ENCODE measurements around the gene COG5.
"Not testable (repeated sequence)": the region's sequence is repeated elsewhere in the genome, so short reads cannot be mapped to it uniquely, and the experiment has no call there.

COG5 gene

DNA sequence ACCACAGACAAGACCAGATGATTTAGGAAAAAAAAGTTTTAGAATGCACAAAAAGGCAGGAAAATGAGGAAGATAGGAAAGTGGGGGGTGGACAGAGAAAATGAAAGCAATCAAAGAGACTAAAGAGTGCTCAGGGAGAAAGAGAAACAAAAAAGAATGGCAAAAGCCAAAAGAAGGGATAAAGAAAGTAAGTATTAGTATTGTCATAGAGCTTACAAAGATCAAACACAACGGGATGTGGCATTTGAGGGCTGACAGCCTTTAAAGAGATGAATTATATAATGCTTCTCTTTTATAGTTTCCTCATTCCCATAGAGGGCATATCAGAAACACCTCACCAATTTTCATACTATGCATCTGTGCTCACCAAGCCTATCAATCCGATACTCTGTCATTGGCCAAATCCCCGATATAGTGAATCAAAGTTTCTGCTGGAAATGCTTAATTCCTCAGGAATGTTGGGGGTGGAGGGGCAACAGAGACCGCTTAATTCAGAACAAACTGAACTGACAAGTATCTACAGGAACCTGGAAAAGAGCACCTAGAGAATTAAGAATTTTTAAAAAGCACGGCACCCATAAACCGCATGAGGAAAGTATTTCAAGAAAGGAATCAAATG is 2.7 kb downstream of the COG5 start:
- peaks cover 15% of the 10 kb centered on the region for H3K36me3 ChIP-seq (ENCODE audit: insufficient read depth, insufficient read length, low read length)
- H3K4me3 ChIP-seq (ENCODE audit: insufficient read length, low read depth), result no peak overlapping the region
- no peak for TF ChIP-seq ZNF274 (IDR thresholded peaks at IDR 0.05; ENCODE audit: low read depth, low read length)
- TF ChIP-seq YY1 (IDR thresholded peaks at IDR 0.05; ENCODE audit: insufficient read depth, insufficient read length), result no peak
- no peak for TF ChIP-seq SUZ12 (IDR thresholded peaks at IDR 0.05; ENCODE audit: extremely low read depth, insufficient read depth, insufficient read length)
- no peak overlapping the region for H3K9ac ChIP-seq (ENCODE audit: insufficient read length, low read depth)
- no peak for DNase-seq (ENCODE audit: low read depth, low spot score)
- no peaks in the 10 kb centered on the region for H3K9me3 ChIP-seq (ENCODE audit: insufficient read depth, low read length)
- H3K27me3 ChIP-seq (ENCODE audit: insufficient read depth, insufficient read length), result no peaks in the 10 kb centered on the region
- H3K4me1 ChIP-seq (ENCODE audit: insufficient read depth, insufficient read length), result no peaks in the 10 kb centered on the region

DNA sequence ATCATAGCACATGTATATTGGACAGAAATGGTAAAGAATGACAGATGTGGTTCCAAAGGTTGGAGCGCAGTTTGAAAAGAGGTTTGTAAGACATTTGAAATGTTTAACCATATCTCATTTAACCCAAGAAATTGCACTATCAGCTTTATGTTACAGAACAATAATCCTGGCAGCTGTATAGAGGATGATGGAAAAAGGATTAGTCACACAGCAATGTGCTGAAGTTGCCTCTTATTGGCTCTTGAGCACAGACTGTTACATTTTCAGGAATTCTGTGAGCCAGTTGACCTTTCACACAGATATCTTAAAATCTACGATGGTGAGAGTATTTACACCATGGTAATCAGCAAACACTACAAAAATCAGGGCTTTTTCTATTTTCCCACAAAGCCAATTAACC is 3.9 kb downstream of the COG5 start:
- Histone ChIP-seq H3K9me3 (ENCODE audit: insufficient read depth, low read length) (no peaks in the 10 kb centered on the region), H3K36me3 (ENCODE audit: insufficient read depth, insufficient read length, low read length) (peaks cover 12% of the 10 kb centered on the region), H3K9ac (ENCODE audit: insufficient read length, low read depth) (no peak overlapping the region), H3K4me1 (ENCODE audit: insufficient read depth, insufficient read length) (no peaks in the 10 kb centered on the region), H3K27me3 (ENCODE audit: insufficient read depth, insufficient read length) (no peaks in the 10 kb centered on the region), H3K4me3 (ENCODE audit: insufficient read length, low read depth) (no peak overlapping the region)
- DNase-seq (ENCODE audit: low read depth, low spot score), result no peak
- TF ChIP-seq YY1 (IDR thresholded peaks at IDR 0.05; ENCODE audit: insufficient read depth, insufficient read length), result no peak
- no peak for TF ChIP-seq ZNF274 (IDR thresholded peaks at IDR 0.05; ENCODE audit: low read depth, low read length)
- TF ChIP-seq SUZ12 (IDR thresholded peaks at IDR 0.05; ENCODE audit: extremely low read depth, insufficient read depth, insufficient read length), result no peak

DNA sequence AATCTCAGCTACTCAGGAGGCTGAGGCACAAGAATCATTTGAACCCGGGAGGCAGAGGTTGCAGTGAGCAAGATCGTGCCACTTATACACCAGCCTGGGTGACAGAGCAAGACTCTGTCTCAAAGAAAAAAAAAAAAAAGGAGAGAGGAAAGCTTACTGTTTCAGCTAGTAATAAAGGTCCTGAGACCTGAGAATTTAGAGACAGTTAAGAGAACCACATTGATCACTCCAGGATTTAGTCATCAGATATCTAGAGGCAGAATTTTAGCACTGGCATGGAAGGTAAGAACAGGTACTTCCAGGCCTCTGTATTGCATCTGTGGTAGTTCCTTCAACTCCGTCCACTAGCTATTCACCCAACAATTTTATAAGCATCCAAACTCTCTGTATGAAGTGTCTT is 7.8 kb downstream of the COG5 start:
- Histone ChIP-seq H3K27me3 (ENCODE audit: insufficient read depth, insufficient read length) (no peaks in the 10 kb centered on the region), H3K4me1 (ENCODE audit: insufficient read depth, insufficient read length) (no peaks in the 10 kb centered on the region), H3K9me3 (ENCODE audit: insufficient read depth, low read length) (no peaks in the 10 kb centered on the region), H3K36me3 (ENCODE audit: insufficient read depth, insufficient read length, low read length) (peaks cover 17% of the 10 kb centered on the region), H3K4me3 (ENCODE audit: insufficient read length, low read depth) (no peak overlapping the region), H3K9ac (ENCODE audit: insufficient read length, low read depth) (no peak overlapping the region)
- no peak for DNase-seq (ENCODE audit: low read depth, low spot score)
- no peak for TF ChIP-seq SUZ12 (IDR thresholded peaks at IDR 0.05; ENCODE audit: extremely low read depth, insufficient read depth, insufficient read length)
- no peak for TF ChIP-seq ZNF274 (IDR thresholded peaks at IDR 0.05; ENCODE audit: low read depth, low read length)
- no peak for TF ChIP-seq YY1 (IDR thresholded peaks at IDR 0.05; ENCODE audit: insufficient read depth, insufficient read length)

DNA sequence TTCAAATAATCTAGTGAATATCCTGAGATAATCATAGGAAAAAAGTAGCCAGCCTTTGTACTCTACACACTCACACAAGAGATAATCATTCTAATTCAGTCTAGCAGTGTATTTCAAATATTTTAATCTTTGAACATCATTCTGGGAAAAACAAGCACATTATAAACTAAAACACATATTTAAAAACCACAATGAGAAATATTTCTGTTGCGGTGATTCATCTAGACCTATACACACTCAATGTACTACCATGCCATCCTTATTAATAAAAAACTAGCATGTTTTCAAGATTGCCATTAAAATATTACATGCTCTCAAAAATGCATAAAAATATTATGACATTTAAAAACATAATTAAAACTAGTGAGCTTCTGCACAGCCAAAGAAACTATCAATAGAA is 11.8 kb downstream of the COG5 start:
- Histone ChIP-seq H3K4me1 (ENCODE audit: insufficient read depth, insufficient read length) (no peaks in the 10 kb centered on the region), H3K4me3 (ENCODE audit: insufficient read length, low read depth) (no peak overlapping the region), H3K9ac (ENCODE audit: insufficient read length, low read depth) (no peak overlapping the region), H3K36me3 (ENCODE audit: insufficient read depth, insufficient read length, low read length) (peaks cover 14% of the 10 kb centered on the region), H3K9me3 (ENCODE audit: insufficient read depth, low read length) (no peaks in the 10 kb centered on the region), H3K27me3 (ENCODE audit: insufficient read depth, insufficient read length) (no peaks in the 10 kb centered on the region)
- no peak for DNase-seq (ENCODE audit: low read depth, low spot score)
- TF ChIP-seq SUZ12 (IDR thresholded peaks at IDR 0.05; ENCODE audit: extremely low read depth, insufficient read depth, insufficient read length) (no peak), YY1 (IDR thresholded peaks at IDR 0.05; ENCODE audit: insufficient read depth, insufficient read length) (no peak), ZNF274 (IDR thresholded peaks at IDR 0.05; ENCODE audit: low read depth, low read length) (no peak)

DNA sequence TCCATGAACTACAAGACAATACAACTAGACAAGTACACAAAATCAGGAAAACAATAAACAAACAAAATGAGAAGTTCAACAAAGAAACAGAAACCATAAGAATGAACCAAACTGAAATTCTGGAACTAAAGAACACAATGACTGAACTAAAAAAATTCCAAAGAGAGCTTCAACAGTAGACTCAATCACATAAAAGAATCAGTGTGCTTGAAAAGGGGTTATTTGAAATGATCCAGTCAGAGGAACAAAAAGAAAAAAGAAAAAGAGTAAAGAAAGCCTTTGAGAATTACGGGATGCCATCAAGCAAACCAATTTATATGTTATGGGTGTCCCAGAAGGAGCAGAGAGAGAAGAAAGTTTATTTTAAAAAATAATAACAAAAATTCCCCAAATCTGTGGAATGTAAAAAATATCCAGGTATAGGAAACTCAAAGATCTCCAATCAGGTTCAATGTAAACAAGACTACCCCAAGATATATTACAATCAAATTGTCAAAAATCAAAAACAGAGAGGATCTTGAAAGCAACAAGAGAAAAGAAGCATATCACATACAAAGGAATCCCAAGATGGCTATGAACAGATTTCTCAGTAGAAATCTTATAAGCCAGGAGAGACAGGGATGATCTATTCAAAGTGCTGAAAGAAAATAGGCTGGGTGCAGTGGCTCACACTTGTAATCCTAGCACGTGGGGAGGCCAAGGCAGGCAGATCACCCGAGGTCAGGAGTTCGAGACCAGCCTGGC is 18.7 kb downstream of the COG5 start:
- TF ChIP-seq SUZ12 (IDR thresholded peaks at IDR 0.05; ENCODE audit: extremely low read depth, insufficient read depth, insufficient read length) (no peak), YY1 (IDR thresholded peaks at IDR 0.05; ENCODE audit: insufficient read depth, insufficient read length) (no peak), ZNF274 (IDR thresholded peaks at IDR 0.05; ENCODE audit: low read depth, low read length) (no peak)
- Histone ChIP-seq H3K4me1 (ENCODE audit: insufficient read depth, insufficient read length) (no peaks in the 10 kb centered on the region), H3K9ac (ENCODE audit: insufficient read length, low read depth) (no peak overlapping the region), H3K9me3 (ENCODE audit: insufficient read depth, low read length) (peaks cover 13% of the 10 kb centered on the region; the same call in 1 of the 2 replicates), H3K4me3 (ENCODE audit: insufficient read length, low read depth) (no peak overlapping the region), H3K36me3 (ENCODE audit: insufficient read depth, insufficient read length, low read length) (peaks cover 10% of the 10 kb centered on the region), H3K27me3 (ENCODE audit: insufficient read depth, insufficient read length) (no peaks in the 10 kb centered on the region)
- DNase-seq (ENCODE audit: low read depth, low spot score), result no peak

DNA sequence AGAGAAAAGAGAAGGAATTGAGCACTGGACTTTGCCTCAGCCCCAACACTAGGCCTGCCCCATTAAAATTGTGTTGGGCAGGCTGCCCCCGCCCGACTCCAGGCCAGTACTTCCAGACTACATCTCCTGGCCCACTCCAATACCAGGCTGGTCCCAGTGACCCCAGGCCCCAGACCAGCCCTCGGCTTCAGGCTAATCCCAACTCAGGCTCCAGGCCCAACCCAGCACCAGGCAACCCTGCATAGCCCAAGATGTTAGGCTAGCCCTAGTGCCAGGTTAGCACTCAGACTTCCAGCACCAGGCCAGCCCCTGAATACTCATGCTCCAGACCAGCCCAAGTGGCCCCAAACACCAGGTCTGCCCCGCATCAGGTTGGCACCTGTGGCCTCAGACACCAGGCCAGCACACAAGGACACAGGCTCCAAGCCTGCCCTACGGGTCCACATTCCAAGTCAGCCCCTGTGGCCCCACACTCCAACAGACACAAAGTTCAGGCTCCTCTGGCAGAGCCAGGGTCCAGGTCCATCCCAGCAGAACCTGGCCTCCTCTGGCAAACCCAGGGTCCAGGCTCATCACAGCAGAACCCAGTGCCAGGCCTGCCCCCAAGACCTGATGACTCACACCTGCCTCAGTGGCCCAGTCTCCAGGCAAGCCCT is 20.3 kb downstream of the COG5 start:
- DNase-seq (ENCODE audit: low read depth, low spot score), result no peak
- peaks cover 10% of the 10 kb centered on the region for H3K36me3 ChIP-seq (ENCODE audit: insufficient read depth, insufficient read length, low read length)
- no peaks in the 10 kb centered on the region for H3K4me1 ChIP-seq (ENCODE audit: insufficient read depth, insufficient read length)
- H3K27me3 ChIP-seq (ENCODE audit: insufficient read depth, insufficient read length), result no peaks in the 10 kb centered on the region
- H3K9me3 ChIP-seq (ENCODE audit: insufficient read depth, low read length), result peaks cover 13% of the 10 kb centered on the region; the same call in 1 of the 2 replicates
- H3K4me3 ChIP-seq (ENCODE audit: insufficient read length, low read depth), result no peak overlapping the region
- H3K9ac ChIP-seq (ENCODE audit: insufficient read length, low read depth), result no peak overlapping the region
- TF ChIP-seq ZNF274 (IDR thresholded peaks at IDR 0.05; ENCODE audit: low read depth, low read length), result no peak
- TF ChIP-seq SUZ12 (IDR thresholded peaks at IDR 0.05; ENCODE audit: extremely low read depth, insufficient read depth, insufficient read length), result no peak
- TF ChIP-seq YY1 (IDR thresholded peaks at IDR 0.05; ENCODE audit: insufficient read depth, insufficient read length), result no peak

DNA sequence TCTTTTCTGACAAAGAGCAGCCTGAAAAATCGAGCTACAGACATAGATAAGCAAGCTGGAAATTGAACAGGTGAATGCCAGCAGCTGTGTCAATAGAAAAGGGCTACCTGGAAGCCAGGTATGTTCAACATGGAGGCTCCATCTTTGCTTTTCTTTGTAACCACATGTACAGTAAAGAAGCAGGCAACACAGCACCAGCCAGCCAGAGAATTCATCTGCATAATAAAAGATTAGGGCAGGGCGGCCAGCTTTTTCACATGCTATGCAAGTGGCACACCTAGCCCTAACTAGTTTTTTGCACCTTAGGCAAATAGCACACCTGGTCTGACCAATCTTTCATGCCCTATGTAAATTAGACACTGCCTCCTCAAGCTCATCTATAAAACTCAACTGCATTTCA is 25.7 kb downstream of the COG5 start:
- no peaks in the 10 kb centered on the region for H3K4me1 ChIP-seq (ENCODE audit: insufficient read depth, insufficient read length)
- DNase-seq (ENCODE audit: low read depth, low spot score), result no peak
- no peak overlapping the region for H3K4me3 ChIP-seq (ENCODE audit: insufficient read length, low read depth)
- no peaks in the 10 kb centered on the region for H3K27me3 ChIP-seq (ENCODE audit: insufficient read depth, insufficient read length)
- no peaks in the 10 kb centered on the region for H3K9me3 ChIP-seq (ENCODE audit: insufficient read depth, low read length)
- no peak overlapping the region for H3K9ac ChIP-seq (ENCODE audit: insufficient read length, low read depth)
- no peaks in the 10 kb centered on the region for H3K36me3 ChIP-seq (ENCODE audit: insufficient read depth, insufficient read length, low read length)
- no peak for TF ChIP-seq YY1 (IDR thresholded peaks at IDR 0.05; ENCODE audit: insufficient read depth, insufficient read length)
- no peak for TF ChIP-seq ZNF274 (IDR thresholded peaks at IDR 0.05; ENCODE audit: low read depth, low read length)
- TF ChIP-seq SUZ12 (IDR thresholded peaks at IDR 0.05; ENCODE audit: extremely low read depth, insufficient read depth, insufficient read length), result no peak

DNA sequence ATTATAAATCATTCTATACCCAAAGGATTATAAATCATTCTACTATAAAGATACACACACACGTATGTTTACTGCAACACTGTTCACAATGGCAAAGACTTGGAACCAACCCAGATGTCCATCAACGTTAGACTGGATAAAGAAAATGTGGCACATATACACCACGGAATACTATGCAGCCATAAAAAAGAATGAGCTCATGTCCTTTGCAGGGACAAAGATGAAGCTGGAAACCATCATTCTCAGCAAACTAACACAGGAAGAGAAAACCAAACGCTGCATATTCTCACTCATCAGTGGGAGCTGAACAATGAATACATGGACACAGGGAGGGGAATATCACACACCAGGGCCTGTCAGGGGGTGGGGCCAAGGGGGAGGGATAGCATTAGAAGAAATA is 26.5 kb downstream of the COG5 start:
- H3K36me3 ChIP-seq (ENCODE audit: insufficient read depth, insufficient read length, low read length); H3K27me3 ChIP-seq (ENCODE audit: insufficient read depth, insufficient read length); H3K4me1 ChIP-seq (ENCODE audit: insufficient read depth, insufficient read length); DNase-seq (ENCODE audit: low read depth, low spot score); H3K4me3 ChIP-seq (ENCODE audit: insufficient read length, low read depth); H3K9ac ChIP-seq (ENCODE audit: insufficient read length, low read depth); H3K9me3 ChIP-seq (ENCODE audit: insufficient read depth, low read length): not testable (repeated sequence)

All from NT2/D1 (cell line).